HG03060 (cell line): ENCODE results near the gene CEP85.
"Not testable (repeated sequence)": the region's sequence is repeated elsewhere in the genome, so short reads cannot be mapped to it uniquely, and the experiment has no call there.

ENCODE experiments used
- ATAC-seq: cut with Tn5 transposase; IDR thresholded peaks from one replicate; pipeline ENCODE4 v1.9.1; 2021; ENCODE audit warnings: low read depth, moderate number of reproducible peaks; ENCODE audit not compliant: unreplicated experiment

Gene CEP85

DNA sequence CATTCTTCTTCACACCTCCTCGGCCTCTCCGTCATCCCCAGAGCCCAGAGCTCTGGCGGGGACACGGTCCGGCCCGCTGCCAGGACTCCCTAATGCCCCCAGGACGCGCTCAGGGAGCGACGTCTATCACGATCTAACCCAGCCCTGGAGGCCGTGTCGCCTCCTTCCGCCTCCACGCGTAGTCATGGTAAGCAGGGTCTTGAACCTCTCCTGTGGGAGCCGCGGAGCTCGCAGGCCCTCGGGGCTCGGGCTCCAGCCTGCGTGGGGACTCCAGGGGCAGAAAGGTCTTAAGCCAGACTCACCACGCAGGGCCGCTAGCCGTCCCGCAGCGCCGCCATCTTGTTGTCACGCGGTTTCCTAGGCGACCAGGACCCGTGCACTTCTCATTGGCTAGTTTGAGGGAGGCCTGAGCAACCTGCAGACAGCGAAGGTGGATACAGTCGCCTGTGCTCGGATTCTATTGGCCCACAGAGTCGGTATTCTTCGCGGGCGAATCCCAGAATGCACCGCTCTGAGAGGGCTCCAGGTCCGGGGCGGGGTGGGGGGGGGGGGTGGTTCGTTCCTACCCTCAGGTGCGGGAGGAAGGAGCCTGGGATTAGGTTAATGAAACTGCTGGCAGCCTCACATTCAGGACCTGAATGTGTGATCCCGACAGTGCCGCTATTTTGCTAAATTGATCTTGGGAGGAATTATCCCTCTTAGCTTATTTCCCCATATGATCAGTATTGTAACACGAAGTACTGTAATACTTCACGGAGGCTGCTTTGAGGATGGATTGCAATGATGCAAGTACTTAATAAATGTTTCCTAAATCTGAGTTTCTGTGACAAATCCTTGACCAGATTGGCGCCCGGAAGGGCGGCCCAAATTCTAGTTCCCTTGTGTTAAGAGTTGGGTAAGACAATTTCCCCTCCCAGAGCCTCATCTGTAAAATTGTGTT, 72.6 kb downstream of the CEP85 start, which contains the start of gene UBXN11:
UBXN11 (minus strand) TSS at position 347 of the 940 bp plus-strand sequence. CDS start 3,753 bp downstream, outside the sequence.
- ATAC-seq: peak; percentile 88

DNA sequence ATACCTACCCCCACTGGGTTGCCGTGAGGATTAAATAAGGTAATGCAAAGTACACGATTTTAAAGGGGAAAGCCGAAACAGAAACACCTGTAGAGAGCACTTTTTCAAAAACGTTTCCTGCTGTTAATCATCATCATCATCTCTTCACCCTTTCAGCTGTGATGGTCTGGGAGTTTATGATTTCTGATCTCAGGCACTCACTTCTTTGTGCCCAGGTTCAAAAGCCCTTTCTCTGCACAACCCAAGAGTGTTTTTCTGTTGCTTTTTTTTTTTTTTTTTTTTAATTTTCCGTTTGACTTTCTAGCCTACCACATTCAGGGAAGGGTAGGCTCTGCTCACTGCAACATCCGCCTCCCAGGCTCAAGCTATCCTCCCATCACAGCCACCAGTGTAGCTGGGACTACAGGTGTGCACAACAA, 73.4 kb downstream of the CEP85 start:
- no peak for ATAC-seq

DNA sequence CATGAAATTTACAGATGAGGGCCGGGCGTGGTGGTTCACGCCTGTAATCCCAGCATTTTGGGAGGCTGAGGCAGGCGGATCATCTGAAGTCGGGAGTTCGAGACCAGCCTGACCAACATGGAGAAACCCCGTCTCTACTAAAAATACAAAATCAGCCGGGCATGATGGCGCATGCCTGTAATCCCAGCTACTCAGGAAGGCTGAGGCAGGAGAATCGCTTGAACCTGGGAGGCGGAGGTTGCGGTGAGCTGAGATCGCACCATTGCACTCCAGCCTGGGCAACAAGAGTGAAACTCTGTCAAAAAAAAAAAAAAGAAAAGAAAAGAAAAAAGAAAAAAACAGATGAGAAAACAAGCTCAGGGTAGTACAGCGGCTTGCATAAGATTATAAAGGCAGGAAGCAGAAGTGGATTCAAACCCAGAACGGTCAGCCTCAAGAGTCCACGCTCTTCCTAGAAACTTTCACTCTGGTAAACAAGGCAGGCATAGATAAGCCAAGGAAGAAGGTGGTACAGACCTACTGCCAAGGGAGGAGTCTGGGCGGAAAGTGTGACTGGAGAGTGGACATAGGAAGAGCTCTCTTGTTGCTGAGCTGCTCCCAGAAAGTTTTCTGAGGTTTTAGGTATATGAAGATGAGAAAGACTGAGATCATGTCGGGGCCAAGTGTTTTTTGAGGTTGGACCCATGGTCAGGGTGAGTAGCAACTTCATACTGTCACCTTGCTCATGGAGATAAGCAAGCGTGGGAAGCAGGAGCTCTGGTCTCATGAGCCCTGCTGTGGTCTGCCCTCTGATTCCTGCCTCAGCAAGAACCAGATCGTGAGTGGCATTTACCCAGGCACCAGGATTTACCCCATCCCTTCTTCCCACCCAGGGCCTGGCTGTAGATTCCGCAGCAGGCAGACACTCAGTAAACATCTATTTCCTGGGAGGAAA, 74.2 kb downstream of the CEP85 start:
- ATAC-seq: not testable (repeated sequence)

DNA sequence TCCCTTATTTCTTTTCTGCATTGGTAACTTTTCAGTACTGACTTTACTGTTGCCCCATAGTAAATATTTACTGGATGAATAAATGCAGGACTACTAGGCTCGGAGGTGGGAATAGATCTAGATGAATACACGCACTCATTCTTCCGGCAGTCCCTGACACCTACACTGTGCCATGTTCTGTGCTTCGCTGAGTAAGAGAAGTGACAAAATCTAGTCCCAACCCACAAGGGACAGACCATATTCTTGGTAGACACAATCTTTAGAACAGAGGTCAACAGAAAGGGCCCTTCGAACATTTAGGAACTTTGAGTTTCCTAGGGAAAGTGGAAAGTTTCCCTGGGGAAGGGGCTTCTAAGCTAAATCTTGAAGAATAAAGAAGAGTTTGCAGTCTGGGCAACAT, 80.5 kb downstream of the CEP85 start:
- ATAC-seq: no peak

DNA sequence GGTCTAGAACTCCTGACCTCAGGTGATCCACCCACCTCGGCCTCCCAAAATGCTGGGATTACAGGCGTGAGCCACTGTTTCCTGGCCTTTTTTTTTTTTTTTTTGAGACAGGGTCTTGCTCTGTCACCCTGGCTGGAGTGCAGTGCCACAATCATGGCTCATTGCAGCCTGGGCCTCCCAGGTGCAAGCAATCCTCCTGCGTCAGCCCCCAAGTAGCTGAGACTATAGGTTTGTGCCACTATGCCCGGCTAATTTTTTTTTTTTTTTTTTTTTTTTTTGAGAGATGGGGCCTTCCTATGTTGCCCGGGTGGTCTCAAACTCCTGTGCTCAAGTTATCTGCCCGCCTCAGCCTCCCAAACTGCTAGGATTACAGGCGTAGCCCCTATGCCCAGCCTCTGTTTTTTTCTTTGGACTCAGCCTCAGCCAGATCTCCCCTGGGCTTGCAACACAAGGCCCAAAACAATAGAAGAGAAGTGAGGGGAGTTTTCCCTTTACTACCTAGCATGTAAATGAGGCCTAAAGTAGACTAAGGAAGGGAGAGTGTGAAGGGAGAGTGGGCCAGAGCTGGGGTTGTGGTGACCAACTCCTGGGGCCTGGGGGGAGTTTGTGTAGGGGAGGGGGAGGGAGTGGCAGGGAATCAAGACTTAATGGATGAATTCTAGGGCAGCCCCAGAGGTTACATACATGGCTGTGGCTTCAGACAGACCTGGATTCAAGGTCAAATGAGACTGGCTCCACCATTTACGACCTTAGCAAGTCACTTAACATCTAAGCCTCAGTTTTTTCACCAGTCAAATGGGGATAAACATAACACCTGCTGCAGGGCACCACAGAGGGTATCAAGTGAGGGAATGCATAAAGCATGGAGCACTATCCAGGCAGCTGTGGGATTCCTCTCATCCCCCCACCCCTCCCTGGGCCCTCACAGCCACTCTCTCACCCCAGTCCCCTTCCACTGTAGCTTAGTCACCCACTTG, 82.2 kb downstream of the CEP85 start:
- ATAC-seq: no peak

DNA sequence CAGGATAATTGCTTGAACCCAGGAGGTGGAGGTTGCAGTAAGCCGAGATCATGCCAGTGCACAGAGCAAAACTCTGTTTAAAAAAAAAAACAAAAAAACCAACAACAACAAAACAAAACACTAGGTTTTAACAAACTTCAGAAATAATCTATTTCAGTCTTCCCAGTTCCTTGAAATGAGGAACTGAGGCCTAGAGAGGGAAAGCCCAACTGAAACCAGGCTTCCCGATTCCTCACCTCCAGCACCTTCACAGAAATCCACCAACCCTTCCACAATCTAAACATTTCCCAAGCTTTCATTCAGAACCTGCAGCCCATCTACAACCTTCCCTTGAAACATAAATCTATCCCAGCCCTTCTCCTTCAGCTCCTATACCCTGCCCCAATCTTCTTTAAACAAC, 83.1 kb downstream of the CEP85 start:
- no peak for ATAC-seq

DNA sequence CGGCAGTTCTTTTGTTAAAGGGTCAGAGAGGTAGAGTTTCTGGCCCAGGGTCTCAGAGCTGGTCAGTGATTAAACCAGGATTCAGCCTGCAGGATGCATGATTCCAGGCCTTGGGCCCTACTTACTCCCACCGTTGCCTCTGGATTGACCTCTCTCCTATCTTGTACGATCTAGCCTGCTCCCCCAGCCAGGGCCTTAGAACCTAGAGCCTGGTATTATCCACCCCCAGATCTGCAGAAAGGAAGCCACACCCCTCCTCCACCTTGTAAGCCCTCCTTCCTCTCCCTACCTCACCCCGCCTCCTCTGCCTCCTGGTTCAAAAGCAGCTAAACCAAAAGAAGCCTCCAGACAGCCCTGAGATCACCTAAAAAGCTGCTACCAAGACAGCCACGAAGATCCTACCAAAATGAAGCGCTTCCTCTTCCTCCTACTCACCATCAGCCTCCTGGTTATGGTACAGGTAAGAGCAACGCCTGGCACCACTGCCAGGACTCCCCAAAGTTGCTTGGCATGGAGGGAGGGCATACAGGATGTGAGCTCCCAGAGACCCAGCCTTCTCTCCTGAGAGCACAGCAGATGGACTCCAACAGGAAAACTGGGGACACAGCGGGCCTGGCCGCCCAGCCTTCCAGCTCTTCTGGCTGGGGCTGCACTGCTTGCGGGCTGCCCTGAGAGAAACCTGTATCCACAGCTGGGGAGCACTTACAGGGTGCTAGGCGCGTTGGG, 83.8 kb downstream of the CEP85 start, which contains the start of gene CD52:
CD52 (plus strand) TSS at position 347 of the 726 bp plus-strand sequence; CDS start at position 407, 60 bp downstream.
- ATAC-seq: no peak

GRCh38 chr1:26318338-26319064, 84.5 kb downstream of the CEP85 start:
- ATAC-seq: no peak

DNA sequence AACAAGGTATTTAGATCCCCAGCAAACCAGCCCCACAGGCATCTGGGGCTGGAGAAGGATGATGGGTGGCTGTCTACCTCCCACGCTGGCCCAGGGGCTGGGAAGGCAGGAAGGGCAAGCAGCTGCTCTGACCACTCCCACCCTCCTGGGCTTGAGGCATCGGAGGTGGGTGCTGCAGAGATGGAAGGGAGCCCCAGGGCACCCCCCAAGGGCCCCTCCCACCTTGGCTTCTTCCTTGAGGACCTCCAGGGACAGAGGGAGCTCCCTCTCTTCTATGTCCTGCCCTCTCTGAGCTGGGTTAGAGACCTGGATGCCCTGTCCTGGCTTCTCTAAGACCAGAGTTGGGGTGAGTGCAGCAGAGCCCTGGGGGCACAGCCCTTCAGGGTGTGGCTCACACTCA, 86.9 kb downstream of the CEP85 start:
- no peak for ATAC-seq

DNA sequence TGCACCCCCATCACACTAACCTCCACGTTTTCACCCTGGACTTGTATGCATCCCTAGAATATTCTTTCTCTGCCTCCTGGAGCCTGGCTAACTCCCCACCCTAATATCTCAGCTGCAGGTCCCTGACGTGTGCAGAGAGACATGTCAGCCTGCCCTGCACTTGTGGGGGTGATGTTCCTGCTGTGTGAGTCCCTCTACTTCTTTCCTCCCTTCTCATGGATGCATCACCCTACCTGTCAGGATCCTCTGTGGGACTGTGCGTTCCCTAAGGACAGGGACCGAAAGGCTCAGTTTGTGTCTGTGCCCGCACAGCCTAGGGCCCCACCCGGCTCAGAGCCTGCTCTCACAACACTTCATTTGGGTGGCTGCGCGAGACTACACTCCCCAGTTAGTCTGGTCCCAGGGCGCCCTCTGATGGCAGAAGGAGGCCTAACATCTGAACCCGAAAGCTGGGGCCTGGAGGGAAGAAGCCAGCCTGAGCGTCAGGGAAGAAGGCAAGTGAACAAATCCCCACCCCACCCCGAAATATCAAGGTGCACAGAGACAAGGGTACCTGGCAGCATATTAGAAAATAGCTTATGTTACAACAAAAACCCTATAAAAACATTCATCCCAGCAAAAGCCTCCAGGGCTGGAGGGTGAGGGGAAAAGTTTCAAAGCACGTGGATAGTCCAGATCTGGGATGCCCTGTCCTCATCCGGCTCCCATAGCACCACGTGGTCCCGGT, 87.5 kb downstream of the CEP85 start:
- no peak for ATAC-seq

GRCh38 chr1:26322042-26322331, 88.0 kb downstream of the CEP85 start:
- no peak for ATAC-seq

GRCh38 chr1:26323382-26323781, 89.4 kb downstream of the CEP85 start:
- ATAC-seq: no peak

DNA sequence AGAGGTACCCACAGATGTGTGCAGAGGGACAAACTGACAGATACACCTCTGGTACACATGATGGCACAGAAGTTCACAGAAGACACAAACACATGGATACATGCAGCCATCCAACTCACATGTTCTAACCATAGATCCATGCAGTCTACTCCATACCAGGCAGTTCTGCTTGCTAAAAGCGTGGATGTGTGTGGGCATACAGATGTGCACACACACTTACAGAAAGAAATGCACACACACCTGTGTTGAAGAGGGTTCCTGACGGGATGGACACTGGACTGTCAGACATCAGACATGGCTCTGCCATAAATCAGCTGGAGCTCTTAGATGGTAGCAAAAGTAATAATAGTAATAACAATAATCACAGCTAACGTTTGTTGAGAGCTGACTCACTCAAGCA, 90.5 kb downstream of the CEP85 start:
- no peak for ATAC-seq

- ATAC-seq: no peak
These were observed 94.0 kb downstream of the CEP85 start for GRCh38 chr1:26327956-26328362.
